Measurements from ENCODE around the gene CDR2L.

The CDR2L gene
- total RNA-seq: 0 to 2.2 (median 0.19) reads per million in 4 experiments

DNA sequence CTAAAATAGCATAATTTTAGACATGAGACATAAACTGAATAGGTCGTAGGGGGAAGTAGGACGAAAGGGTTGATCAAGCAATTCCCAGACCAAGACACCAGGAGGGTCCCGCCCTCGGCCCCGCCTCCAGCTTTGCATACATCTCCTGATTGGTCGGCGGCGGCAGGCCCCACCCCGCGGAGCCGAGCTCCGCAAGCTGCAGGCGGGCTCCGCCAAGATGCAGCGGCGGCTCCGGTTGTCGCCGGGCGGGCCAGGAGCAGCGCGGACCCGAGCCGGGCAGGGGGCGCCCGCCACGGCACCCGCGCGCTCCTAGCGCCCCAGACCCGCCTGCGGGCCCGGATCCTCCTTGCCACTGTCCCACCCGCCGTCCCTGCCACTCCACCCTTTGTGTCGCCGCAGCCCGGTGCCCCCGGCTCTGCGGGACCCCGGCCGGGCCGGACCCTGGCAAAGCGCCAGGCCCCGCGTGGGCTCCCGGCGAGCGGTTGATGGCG is at the start of gene CDR2L:
TSS of gene CDR2L (plus strand) at position 215 of the 491 bp plus-strand sequence. CDS start 412 bp downstream, outside the sequence.
- DNase-seq: peak; percentile 90

DNA sequence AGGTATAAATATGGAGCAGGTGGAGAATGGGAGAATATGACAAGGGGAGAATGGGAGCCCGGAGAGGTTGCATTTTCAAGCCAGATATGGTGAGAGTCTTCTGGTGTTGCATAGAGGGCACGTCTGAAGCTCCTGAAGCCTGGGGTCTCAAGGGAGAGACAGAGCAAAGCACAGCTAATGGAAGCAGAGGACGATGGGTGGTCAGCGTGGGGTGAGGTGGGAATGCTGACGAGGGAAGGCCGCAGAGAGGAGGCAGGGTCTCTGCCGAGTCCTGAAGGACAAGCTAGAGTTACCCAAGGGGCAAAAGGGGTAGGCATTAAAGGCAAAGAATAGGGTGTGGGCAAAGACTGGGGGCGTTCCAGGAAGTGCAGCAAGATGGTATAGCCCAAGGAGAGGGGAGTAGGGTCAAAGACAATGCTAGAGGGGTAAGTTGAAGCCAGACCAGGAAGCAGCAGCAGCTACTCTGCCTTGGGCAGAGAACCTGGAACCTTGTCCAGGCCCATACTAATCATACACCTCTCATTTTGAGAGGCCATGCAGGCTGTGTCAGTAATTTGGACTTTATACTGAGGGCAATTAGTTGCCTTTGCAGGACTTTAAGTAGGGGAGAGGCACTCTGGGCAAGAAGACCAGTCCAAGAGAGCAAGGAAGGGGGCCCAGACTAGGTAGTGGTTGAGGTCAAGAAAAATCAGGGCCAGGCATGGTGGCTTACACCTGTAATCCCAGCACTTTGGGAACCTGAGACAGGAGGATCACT is 49.1 kb upstream of the CDR2L start:
- no peak for DNase-seq

DNA sequence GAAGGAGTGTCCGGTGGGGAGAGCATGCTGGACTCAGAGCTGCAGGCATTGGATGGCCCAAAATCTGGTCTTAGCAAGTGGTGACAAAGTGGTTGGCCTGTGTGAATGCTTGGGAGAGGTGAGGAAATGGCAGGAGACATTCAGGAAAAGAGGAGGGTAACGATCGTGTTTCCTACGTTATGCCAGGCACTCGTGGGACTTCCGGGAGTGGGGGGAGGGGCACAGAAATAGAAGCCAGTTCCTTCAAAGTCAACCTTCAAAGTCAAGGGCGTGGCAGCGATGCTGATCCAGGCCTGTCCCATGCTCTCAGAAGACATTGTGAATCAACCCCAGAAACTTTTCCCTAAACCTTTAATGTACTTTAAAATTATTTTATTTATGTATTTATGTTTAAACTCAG is 47.9 kb upstream of the CDR2L start:
- DNase-seq: no peak

DNA sequence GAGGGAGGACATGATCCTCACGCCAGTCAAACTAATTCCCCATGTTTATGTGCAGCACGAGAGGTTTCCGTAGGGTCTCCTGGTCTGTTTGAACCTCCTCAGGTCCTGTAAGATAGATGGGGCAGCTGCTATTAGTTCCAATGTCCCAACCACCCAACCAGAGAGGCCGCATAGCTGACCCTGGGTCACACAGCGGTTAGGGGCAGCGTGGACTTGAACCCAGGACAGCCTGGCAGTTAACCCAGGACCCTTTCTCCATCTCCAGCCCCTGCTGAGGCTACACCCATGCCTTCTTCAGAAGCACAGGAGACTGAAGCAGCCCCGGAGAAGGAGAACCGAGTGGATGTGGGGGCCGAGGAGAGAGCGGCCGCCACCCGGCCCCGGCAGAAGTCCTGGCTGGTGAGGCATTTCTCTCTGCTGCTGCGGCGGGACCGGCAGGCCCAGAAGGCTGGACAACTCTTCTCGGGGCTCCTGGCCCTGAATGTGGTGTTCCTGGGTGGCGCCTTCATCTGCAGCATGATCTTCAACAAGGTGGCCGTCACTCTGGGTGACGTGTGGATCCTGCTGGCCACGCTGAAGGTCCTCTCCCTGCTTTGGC is 46.2 kb upstream of the CDR2L start:
- DNase-seq: no peak

DNA sequence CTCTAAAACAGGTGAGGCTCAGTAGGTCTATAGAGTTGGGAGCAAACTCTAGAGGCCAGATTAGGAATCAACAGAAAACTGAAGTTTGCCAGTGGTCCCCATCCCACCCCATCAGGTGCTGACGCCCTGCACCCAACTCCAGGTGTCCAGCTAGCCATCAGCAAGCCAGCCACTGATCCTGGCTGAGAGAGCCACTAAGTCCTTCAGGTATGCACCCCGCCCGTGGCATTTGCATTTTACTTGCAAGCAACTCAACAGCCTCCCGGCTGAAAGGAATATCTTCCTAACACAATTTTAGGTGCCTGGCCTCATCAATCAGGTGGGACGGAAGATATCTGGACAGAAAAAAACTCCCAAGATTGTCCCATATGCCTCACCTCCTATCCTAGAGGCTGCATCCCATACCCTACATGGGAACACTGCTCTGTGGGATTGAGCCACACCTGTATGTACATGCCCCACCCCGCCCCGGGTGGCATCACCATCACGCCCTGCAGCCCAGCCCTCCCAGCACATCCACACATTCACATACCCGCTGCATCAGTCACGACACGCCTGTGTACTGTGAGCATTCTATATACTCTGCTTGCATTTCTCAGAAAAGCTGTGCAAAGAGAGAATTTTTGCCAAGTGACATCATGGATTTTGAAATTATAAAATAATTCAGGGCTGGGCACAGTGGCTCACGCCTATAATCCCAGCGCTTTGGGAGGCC is 43.5 kb upstream of the CDR2L start:
- no peak for DNase-seq

DNA sequence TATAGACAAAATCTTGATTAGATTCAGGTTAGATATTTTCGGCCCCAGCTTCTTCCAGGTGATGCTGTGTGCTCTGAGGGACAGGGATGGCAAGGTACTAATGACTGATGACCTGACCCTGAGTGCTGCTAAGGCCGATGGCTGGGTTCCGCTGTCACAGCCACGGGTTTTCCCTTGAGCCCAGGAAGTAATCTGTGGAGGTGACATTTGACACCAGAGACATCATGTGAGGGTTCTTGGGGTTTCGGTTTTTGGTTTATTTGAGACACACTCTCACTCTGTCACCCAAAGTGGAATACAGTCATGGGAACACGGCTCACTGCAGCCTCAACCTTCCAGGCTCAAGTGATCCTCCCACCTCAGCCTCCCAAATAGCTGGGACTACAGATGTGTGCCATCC is 41.9 kb upstream of the CDR2L start:
- no peak for DNase-seq

DNA sequence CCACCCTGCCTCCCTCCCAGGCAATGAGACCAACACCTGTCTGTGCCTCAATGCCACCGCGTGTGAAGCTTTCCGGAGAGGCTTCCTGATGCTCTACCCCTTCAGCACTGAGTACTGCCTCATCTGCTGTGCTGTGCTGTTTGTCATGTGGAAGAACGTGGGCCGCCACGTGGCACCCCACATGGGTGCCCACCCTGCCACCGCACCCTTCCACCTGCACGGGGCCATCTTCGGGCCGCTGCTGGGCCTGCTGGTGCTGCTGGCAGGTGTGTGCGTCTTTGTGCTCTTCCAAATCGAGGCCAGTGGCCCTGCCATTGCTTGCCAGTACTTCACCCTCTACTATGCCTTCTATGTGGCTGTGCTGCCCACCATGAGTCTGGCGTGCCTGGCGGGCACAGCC is 40.8 kb upstream of the CDR2L start:
- no peak for DNase-seq

DNA sequence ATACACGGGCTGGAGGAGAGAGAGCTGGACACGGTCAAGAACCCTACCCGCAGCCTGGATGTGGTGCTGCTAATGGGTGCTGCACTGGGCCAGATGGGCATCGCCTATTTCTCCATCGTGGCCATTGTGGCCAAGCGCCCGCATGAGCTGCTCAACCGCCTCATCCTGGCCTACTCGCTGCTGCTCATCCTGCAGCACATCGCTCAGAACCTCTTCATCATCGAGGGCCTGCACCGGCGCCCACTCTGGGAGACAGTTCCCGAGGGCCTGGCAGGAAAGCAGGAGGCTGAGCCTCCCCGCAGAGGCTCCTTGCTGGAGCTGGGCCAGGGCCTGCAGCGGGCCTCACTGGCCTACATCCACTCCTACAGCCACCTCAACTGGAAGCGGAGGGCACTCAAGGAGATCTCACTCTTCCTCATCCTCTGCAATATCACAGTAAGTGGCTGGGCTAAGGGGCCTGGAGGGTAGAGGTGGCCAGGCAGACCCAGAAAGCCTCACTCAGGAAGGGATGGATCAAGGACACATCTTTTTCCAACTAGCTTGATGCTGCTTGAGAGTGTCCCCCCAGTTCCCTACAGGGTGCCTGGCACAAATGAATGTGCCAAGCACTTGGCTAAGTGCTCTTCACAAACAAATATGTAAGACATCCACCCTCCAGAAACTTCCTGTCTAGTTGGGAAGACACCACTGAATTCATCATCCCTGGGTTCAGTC is 40.2 kb upstream of the CDR2L start:
- no peak for DNase-seq

DNA sequence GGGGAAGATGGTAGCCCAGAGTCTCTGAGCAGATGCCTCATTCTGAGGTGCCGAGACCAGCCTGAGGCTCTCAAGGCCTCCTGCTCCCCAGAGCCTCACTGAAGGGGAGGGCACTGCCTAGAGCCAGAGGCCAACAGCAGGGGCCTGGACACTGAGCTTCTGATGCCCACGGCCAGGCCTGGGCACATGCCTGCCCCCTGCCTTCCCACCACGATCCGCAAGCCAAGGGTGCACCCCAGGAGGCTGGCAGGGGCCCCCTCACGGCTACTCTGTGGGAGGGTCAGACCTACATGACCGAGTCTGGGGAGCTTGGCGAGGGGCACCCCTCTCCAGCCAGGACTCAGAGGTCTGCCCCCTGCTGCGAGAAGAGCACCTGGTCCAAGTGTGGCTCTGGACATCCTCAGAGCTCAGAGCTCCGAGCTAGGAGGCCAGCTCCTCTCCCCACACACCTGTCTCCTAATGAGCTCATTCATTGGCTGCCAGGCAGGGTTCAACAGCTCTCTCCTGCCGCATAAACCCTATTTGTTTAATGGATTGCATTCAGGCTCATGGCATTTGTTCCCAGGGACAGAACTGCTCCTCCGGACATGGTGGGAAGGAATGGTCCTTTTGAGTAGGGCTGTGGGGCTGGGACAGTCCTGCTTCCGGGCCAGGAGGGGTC is 37.8 kb upstream of the CDR2L start:
- DNase-seq: no peak

DNA sequence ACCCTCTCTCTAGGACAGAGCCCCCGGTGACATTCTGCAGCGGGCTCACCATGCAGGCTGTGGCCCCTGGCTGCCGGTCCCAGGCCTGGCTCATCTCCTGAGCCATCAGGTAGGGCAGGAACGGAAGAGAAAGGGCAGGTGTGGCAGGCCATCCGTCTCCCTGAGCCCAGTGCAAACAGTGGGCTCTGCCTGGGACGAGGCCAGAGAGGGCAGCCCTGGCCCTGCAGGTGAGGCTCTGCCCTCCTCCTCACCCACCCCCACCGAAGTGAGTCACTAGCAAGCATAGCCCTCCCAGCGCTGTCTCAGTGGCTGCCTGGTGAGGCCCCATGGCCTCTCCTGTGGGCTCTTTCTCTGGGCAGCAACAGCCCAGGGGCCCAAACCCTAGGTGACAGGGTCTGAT is 37.2 kb upstream of the CDR2L start:
- DNase-seq: no peak

DNA sequence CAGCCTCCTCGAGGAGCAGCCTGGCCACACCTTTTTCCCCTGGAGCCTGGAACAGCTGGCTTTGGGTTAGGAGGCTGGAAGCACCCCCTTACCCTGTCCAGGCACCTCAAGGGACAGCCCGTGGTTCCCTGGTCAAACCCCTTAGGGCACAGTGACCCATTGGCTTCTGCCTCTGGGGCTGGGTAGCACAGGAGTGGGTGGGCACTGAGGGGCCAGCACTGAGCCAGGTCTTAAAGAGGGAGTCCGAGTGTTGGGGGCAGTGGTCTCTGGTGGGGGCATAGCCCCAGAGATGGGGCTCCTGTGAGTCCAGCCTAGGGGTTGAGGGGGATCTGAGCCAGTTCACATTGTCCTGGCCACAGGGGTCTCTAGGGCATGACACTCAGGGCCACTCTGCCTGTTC is 36.4 kb upstream of the CDR2L start:
- no peak for DNase-seq

DNA sequence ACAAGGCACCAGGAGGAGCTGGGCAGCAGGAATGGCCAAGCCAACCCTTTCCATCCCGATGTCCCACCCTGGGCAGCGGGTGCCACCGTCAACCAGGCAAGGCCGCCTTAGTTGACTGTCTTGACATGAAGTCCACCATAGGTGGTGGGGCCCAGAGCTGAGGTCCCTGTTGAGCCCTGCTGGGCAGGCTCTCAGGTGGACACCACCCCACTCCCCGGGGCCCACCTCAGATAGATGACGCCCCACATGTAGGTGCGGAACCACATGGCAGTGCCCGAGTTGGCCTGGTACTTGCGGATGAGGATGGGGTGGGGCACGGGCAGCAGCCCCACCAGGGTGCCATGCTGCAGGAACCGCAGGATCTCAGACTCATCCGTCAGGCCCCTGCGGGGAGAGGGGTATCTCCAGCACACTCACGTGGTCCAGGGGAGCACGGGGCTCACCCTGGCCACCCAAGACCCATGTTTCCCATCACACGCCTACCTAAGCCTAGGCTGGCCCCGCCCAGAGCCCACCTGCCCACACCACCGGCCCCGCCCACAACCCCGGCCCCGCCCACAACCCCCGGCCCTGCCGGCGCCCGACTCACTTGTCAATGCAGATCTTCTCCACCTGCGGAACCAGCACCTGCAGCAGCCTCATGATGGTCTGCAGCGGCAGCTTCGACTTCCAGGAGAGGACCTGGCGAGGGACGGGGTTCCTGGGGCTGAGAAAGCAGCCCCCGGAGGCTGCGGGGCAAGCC is 35.6 kb upstream of the CDR2L start:
- DNase-seq: no peak

DNA sequence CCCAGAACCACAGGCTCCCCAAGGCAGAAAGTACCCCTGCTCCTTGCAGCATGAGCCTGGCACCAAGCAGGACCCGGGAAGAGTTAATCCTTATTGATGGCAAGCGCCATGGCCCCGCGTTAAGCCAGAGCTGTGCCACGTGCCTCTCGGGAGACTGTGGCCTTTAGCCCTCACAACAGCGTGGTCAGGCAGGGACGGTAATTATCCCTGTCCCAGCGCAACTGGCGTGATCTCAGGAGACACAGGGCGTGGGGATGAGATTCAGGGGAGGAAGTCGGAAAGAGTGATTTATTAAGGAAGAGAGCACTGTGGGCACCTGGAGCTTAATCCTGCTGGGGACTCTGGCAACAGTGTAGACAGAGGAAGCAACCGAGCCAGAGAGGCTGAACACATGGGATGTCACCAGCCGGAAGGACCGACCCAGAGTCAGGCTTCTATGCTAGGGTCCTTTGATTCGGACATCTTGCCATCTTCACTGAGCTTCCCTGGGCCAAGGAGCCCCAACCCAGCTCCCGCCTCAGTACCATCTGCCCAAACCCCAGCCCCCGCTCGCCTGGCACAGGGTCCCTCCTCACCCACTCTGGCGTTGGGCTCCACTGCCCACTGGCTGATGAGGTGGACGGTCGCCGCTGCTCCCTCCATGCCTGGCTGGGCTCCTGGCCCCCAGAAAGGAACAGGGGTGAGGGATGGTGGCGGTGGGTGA is 34.9 kb upstream of the CDR2L start:
- DNase-seq: no peak

DNA sequence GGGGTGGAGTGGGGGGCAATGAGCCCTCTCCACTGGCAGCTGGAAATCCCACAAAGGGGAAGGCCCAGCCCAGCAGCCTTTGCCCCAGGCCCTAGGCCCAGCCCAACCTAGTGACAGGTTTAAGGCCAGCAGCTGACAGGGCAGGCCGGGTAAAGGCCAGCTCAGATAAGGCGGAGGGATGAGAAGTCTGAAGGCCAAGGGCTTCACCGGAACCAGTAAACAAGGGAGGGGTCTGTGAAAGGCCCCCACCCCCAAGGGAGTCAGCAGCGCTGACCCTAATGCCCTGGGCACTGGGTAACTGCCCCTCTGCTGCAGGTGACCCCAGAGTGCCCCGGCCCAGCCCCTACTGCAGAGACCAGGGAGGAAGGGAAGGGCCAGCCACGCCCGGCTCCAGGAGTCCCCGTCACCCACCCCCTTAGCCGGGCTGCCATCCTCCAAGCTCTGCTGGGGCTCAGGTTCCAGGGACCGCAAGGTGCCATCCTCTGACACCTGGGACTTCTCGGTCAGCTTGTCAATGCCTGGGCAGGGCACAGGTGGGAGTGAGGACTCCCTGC is 34.2 kb upstream of the CDR2L start:
- DNase-seq: no peak

DNA sequence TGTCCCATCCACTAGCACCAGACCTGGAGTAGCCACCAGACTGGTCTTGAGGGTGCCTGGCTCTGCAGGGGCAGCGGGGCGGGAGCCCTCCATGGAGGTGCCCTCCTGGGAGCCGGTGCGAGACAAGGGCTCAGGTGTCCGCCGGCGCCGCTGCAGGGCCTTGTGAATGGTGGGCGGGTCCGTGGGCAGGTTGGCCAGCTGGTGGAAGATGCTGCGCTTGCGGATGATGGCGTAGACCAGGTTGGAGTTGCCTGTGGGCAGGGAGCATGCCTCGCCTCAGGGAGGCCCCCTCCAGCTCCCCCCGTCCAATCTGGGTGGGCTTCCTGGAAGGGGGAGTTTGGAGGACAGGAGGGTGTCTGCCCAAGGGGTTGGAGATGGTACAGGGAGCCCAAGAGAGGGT is 33.3 kb upstream of the CDR2L start:
- no peak for DNase-seq

DNA sequence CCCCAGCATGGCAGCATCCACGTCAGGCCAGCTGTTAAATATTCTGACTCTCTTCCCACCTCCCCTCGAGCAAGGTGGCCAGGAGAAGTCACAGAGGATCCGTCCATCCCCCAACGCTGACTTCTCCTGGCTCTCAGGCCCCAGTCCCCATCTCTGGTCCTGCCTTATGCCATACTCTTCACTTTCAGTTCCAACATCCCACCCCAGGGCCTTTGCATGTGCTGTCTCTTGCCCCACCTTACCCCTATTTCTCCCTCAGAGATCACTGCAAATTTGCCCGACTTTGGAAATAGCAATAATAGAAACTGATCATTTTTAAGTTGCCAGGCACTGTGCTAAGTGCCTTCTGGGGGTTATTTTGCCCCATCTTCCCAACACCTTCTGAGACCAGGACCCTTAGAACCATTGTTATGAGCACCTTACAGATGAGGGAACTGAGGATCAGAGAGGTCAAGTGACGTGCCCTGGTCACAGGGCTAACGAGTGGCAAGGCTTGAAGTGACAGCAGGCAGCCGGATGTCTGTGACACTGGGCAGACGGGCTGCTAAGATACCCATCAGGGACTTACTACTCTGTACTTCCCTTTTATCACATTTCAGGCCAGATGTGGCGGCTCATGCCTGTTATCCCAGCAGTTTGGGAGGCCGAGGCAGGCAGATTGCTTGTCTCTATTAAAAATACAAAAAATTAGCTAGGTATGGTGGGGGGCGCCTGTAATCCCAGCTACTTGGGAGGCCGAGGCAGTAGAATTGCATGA is 32.6 kb upstream of the CDR2L start:
- DNase-seq: no peak

DNA sequence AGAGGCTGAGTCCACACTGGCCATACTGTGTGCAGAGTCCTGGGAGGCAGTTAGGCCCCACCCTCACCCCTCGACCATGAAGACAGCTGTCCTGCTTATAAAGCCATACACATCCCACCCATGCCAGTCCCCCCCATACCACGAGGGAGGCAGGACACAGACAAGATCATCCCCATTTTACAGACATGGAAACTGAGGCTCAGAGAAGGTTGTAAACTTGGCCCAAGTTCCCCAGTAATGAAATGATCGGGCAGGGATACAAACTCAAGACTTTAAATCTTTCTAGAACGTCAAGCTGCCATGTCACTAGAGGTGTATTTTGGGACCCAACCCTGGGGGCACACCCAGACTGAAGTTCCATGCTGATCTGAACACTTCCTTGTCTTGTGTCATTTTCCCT is 31.3 kb upstream of the CDR2L start:
- no peak for DNase-seq

DNA sequence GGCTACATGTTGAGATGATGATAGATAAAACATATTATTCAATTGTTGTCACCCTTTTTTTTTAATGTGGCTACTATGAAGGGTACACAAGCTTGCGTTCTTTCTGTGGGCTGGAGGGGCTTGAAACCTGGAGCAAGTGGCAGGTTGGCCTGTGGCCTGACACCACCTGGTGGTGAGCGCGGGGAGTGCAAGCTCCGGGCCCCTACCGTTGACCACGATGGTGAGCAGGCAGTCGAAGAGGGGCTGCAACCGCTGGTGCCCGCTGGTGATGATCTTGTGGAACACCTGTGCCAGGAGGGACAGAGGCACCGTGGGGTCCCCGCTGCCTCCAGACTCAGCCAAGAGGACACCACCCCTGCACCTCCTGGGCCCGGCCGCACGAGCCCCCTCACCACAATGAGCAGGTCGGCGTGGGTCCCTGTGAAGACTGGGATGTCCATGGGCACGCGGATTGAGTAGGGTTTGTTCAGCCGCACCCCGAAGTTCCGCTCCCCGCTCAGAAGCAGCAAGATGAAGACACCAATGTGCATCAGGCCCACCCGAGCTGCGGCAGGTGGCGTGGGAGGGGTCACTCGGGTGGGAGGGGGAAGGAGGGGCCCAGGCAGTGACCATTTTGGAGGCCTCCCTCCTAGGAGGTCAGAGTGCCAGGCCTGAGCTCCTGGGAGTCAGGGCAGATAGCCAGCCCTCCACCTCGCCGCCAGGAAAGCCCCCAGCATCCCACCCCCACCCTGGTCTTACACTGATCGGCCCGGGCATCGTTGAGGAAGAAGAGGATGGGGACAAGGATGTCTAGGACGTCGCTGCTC is 29.3 kb upstream of the CDR2L start:
- peak; percentile 69 for DNase-seq

DNA sequence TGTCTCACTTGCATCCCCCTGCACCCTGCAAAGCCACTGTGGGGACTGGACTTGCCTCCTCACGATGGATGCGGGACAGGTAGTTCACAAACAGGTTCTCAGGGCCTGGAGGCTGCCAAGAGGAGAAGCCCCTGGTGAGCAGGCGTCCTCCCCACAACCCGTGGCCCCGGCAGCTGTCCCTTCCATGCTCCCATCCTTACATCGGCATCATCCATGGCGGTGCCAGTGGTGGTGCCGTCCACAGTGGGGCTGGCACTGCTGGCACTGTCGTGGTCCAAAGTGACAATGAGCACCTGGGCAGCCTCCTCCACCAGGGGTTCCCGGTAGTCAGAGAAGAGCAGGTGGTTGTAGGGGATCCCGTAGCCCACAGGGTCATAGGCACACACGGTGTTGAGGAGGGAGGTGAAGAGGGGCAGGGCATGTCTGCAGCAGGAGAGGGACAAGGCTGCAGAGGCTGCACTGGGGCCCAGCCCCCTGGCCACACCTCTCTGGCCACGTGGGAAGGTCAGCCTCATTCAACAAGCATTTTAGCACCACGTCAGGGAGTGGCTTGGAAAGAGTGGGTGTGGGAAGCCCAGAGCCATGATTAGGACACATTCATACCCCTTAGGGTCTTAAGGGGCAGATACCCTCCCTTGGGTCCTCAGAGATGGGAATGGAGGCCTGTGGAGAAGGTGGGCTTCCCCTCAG is 27.5 kb upstream of the CDR2L start:
- DNase-seq: no peak
